ENCODE measurements around the gene CLRN2.

Gene CLRN2

GRCh38 chr4:17480210-17480927 is 34.6 kb upstream of the CLRN2 start:
- TF ChIP-seq CTCF (IDR thresholded peaks at IDR 0.05; ENCODE audit: borderline replicate concordance, insufficient read depth, low read depth, low read length), result no peak

DNA sequence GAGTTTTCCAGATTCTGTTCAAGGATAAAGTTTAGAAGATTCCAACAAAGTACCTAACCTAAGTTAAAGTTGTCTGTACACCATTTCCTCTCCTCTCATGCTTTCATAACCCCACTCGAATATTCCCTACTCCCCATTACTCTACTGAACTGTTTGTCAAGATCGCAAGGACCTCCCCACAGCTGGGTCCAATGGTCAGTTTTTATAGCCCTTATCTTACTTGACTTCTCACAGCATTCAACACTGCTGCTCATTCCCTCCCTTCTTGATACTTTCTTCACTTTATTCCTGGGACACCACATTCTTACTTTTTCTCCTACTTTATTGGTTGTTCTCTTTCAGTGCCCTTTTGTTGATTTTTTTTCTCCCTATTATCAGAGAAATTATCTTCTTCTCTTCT is 34.0 kb upstream of the CLRN2 start:
- no peak for TF ChIP-seq CTCF (IDR thresholded peaks at IDR 0.05; ENCODE audit: borderline replicate concordance, insufficient read depth, low read depth, low read length)
- H3K4me3 ChIP-seq (ENCODE audit: low read depth, low read length), result no peak overlapping the region

More at GRCh38 chr4:17480210-17480927, 34.6 kb upstream of the CLRN2 start:
- no peak overlapping the region for H3K4me3 ChIP-seq (ENCODE audit: low read depth, low read length)

- H3K4me3 ChIP-seq (ENCODE audit: low read depth, low read length), result no peak overlapping the region
- no peak for TF ChIP-seq CTCF (IDR thresholded peaks at IDR 0.05; ENCODE audit: borderline replicate concordance, insufficient read depth, low read depth, low read length)
Measured at GRCh38 chr4:17482716-17483115, 32.2 kb upstream of the CLRN2 start.

- no peak overlapping the region for H3K4me3 ChIP-seq (ENCODE audit: low read depth, low read length)
- no peak for TF ChIP-seq CTCF (IDR thresholded peaks at IDR 0.05; ENCODE audit: borderline replicate concordance, insufficient read depth, low read depth, low read length)
Measured at GRCh38 chr4:17489123-17489522, 25.8 kb upstream of the CLRN2 start.

- H3K4me3 ChIP-seq (ENCODE audit: low read depth, low read length), result no peak overlapping the region
- no peak for TF ChIP-seq CTCF (IDR thresholded peaks at IDR 0.05; ENCODE audit: borderline replicate concordance, insufficient read depth, low read depth, low read length)
Measured at GRCh38 chr4:17489721-17490120, 25.2 kb upstream of the CLRN2 start.

DNA sequence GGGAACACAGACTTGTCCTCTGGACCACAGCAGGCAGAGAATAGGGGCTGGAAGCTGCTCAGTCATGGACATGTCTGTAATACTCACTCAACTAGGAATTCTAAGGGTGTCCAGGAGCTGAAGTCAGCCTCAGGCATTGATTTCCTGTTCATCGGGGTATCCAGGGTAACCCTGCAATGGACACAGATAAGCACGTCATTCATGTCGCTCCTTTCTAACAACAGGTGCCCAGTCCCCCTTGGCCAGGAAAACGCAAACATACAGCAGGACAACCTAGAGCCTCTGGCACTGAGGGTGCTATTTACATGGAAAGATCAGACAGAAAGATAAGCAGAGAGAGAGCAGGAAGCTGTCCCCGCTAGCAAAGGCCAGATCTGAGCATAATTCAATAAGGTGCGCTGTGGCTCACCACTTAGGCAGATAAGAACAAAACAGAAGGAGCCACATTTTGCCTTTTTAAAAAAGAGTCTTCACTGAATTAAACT is 24.3 kb upstream of the CLRN2 start:
- TF ChIP-seq CTCF (IDR thresholded peaks at IDR 0.05; ENCODE audit: borderline replicate concordance, insufficient read depth, low read depth, low read length), result no peak
- no peak overlapping the region for H3K4me3 ChIP-seq (ENCODE audit: low read depth, low read length)

GRCh38 chr4:17491196-17491595 is 23.8 kb upstream of the CLRN2 start:
- H3K4me3 ChIP-seq (ENCODE audit: low read depth, low read length), result no peak overlapping the region
- no peak for TF ChIP-seq CTCF (IDR thresholded peaks at IDR 0.05; ENCODE audit: borderline replicate concordance, insufficient read depth, low read depth, low read length)

All from GM12875 (cell line).